HK-2 (cell line): ENCODE data around the gene CTPS2.
A peak's percentile ranks its signal among the peaks of the same experiment; 100 is the strongest.

Experiments used
- DNase-seq: peaks from one replicate; pipeline ENCODE4 v3.0.0-alpha.2; 2018; ENCODE audit not compliant: unreplicated experiment

The CTPS2 gene

GRCh38 chrX:16714504-16714903 is 2.0 kb upstream of the CTPS2 start:
- no peak for DNase-seq

GRCh38 chrX:16711893-16712547 is 449 bp downstream of the CTPS2 start:
- DNase-seq = peak; percentile 17

- no peak for DNase-seq
Measured at GRCh38 chrX:16711219-16711811, 1.2 kb downstream of the CTPS2 start.

- no peak for DNase-seq
Measured at GRCh38 chrX:16708016-16708415, 4.5 kb downstream of the CTPS2 start.

GRCh38 chrX:16705370-16705769 is 7.1 kb downstream of the CTPS2 start:
- no peak for DNase-seq

GRCh38 chrX:16702700-16703599 is 9.5 kb downstream of the CTPS2 start:
- no peak for DNase-seq

- no peak for DNase-seq
Measured at GRCh38 chrX:16700734-16701133, 11.7 kb downstream of the CTPS2 start.

GRCh38 chrX:16699389-16699788 is 13.1 kb downstream of the CTPS2 start:
- DNase-seq = no peak

- DNase-seq = no peak
Measured at GRCh38 chrX:16696956-16697355, 15.5 kb downstream of the CTPS2 start.

GRCh38 chrX:16695079-16695676 is 17.3 kb downstream of the CTPS2 start:
- DNase-seq = peak; percentile 47

GRCh38 chrX:16687514-16687913 is 25.0 kb downstream of the CTPS2 start:
- no peak for DNase-seq

- DNase-seq = no peak
Measured at GRCh38 chrX:16683007-16683664, 29.3 kb downstream of the CTPS2 start.

- no peak for DNase-seq
Measured at GRCh38 chrX:16678689-16679088, 33.8 kb downstream of the CTPS2 start.

GRCh38 chrX:16671005-16671404 is 41.5 kb downstream of the CTPS2 start:
- no peak for DNase-seq

- no peak for DNase-seq
Measured at GRCh38 chrX:16666541-16666940, 45.9 kb downstream of the CTPS2 start.

- DNase-seq = no peak
Measured at GRCh38 chrX:16665089-16665488, 47.4 kb downstream of the CTPS2 start.

- no peak for DNase-seq
Measured at GRCh38 chrX:16664626-16665025, 47.8 kb downstream of the CTPS2 start.

GRCh38 chrX:16664074-16664473 is 48.4 kb downstream of the CTPS2 start:
- DNase-seq = no peak

GRCh38 chrX:16662402-16662801 is 50.1 kb downstream of the CTPS2 start:
- no peak for DNase-seq

GRCh38 chrX:16661495-16661894 is 51.0 kb downstream of the CTPS2 start:
- no peak for DNase-seq

GRCh38 chrX:16659321-16659720 is 53.1 kb downstream of the CTPS2 start:
- DNase-seq = no peak

GRCh38 chrX:16658284-16658683 is 54.2 kb downstream of the CTPS2 start:
- no peak for DNase-seq
